Calu3 (cell line): ENCODE results near the gene FAM131A. TPM values are rescaled to one million over a fixed set of nuclear protein-coding genes. Genes with fewer than 3 reads are reported as not detected.

ENCODE experiments used
- BruUV-seq: library from RNA; stranded (reverse); fragments of 400-500 nt; replicated peaks from 2 replicates; lab custom pipeline; 2021; lab: Mats Ljungman, UMichigan
- CTCF ChIA-PET: fragments of 300-600 bp; sonication (Branson Sonifier 250); formaldehyde crosslinking; loops from one replicate; lab custom pipeline; 2022; ENCODE audit warnings: antibody characterized with exemption; lab: Charles Lee
- DNase-seq: peaks from one replicate; pipeline ENCODE4 v3.0.0; 2022
- H3K27ac Mint-ChIP-seq: one replicate; pipeline ENCODE4 v1.8.0; 2022; ENCODE audit warnings: mixed read lengths; ENCODE audit not compliant: unreplicated experiment
- H3K27me3 Mint-ChIP-seq: one replicate; pipeline ENCODE4 v1.8.0; 2022; ENCODE audit warnings: mixed read lengths; ENCODE audit not compliant: unreplicated experiment
- H3K36me3 Mint-ChIP-seq: one replicate; pipeline ENCODE4 v1.8.0; 2022; ENCODE audit warnings: mild to moderate bottlenecking, moderate library complexity, mixed read lengths; ENCODE audit not compliant: insufficient read depth, unreplicated experiment
- H3K4me1 Mint-ChIP-seq: one replicate; pipeline ENCODE4 v1.8.0; 2022; ENCODE audit warnings: mild to moderate bottlenecking, low read depth, mixed read lengths; ENCODE audit not compliant: unreplicated experiment
- H3K4me3 Mint-ChIP-seq: one replicate; pipeline ENCODE4 v1.8.0; 2022; ENCODE audit warnings: mild to moderate bottlenecking, low read depth, moderate library complexity, mixed read lengths; ENCODE audit not compliant: unreplicated experiment
- H3K9me3 Mint-ChIP-seq: one replicate; pipeline ENCODE4 v1.8.0; 2022; ENCODE audit warnings: low read depth, mixed read lengths; ENCODE audit not compliant: unreplicated experiment
- CTCF ChIP-seq: fragments of 200-600 bp; IDR thresholded peaks from one replicate; pipeline ENCODE4 v1.8.0; 2022; ENCODE audit warnings: antibody characterized with exemption; ENCODE audit not compliant: unreplicated experiment
- intact Hi-C: fragments of 100-400 bp; cut with micrococcal nuclease; formaldehyde crosslinking; loops from one replicate; pipeline ENCODE4 v1.10.0; 2022; ENCODE audit not compliant: unreplicated experiment
- total RNA-seq: library from RNA; stranded (reverse); gene quantifications from 2 replicates; pipeline ENCODE4 v1.2.3, GENCODE V29; 2022

FAM131A gene
- total RNA-seq, 1 experiment from 2014 or later, result 24.4 TPM

GRCh38 chr3:184351511-184352148 is 14.2 kb downstream of the FAM131A start:
- Mint-ChIP-seq H3K9me3 (no peaks in the 10 kb centered on the region), H3K36me3 (peaks cover 10% of the 10 kb centered on the region), H3K4me3 (no peak overlapping the region), H3K27ac (no peak overlapping the region), H3K4me1 (peaks cover 15% of the 10 kb centered on the region), H3K27me3 (no peaks in the 10 kb centered on the region)
- no peak for DNase-seq
- CTCF ChIA-PET, result interaction anchor here (1.2 to 1.4 kb wide), 2 partner anchors 8 to 11 kb away, joined by 4 read pairs; no protein-coding TSS in a partner anchor
- no TSS peak for BruUV-seq
- intact Hi-C loops, result no loop called here
- no peak for TF ChIP-seq CTCF

GRCh38 chr3:184352149-184352785 is 14.9 kb downstream of the FAM131A start:
- H3K36me3 Mint-ChIP-seq, result peaks cover 10% of the 10 kb centered on the region
- H3K9me3 Mint-ChIP-seq, result no peaks in the 10 kb centered on the region
- DNase-seq, result peak; percentile 42
- no peak for TF ChIP-seq CTCF
- intact Hi-C loops, result no loop called here
- CTCF ChIA-PET, result interaction anchor here (1.0 kb wide), 1 partner anchor 65 kb away, joined by 3 read pairs; no protein-coding TSS in a partner anchor
- no peak overlapping the region for H3K4me3 Mint-ChIP-seq
- H3K27ac Mint-ChIP-seq, result no peak overlapping the region
- BruUV-seq, result no TSS peak
- peaks cover 15% of the 10 kb centered on the region for H3K4me1 Mint-ChIP-seq
- H3K27me3 Mint-ChIP-seq, result no peaks in the 10 kb centered on the region

GRCh38 chr3:184352897-184353545 is 15.6 kb downstream of the FAM131A start:
- intact Hi-C loops, result no loop called here
- BruUV-seq, result no TSS peak
- peaks cover 15% of the 10 kb centered on the region for H3K4me1 Mint-ChIP-seq
- H3K36me3 Mint-ChIP-seq, result peaks cover 10% of the 10 kb centered on the region
- DNase-seq, result no peak
- no peaks in the 10 kb centered on the region for H3K9me3 Mint-ChIP-seq
- no peak overlapping the region for H3K27ac Mint-ChIP-seq
- CTCF ChIA-PET, result interaction anchor here (0.9 to 1.1 kb wide), 3 partner anchors 9 to 65 kb away, joined by 3 to 11 read pairs (median 4); no protein-coding TSS in a partner anchor
- no peak overlapping the region for H3K4me3 Mint-ChIP-seq
- no peaks in the 10 kb centered on the region for H3K27me3 Mint-ChIP-seq
- TF ChIP-seq CTCF, result no peak

GRCh38 chr3:184353546-184353941 is 16.1 kb downstream of the FAM131A start:
- BruUV-seq, result no TSS peak
- no peak for TF ChIP-seq CTCF
- Mint-ChIP-seq H3K4me3 (no peak overlapping the region), H3K4me1 (peaks cover 15% of the 10 kb centered on the region), H3K27ac (no peak overlapping the region), H3K36me3 (peaks cover 10% of the 10 kb centered on the region), H3K9me3 (no peaks in the 10 kb centered on the region), H3K27me3 (no peaks in the 10 kb centered on the region)
- DNase-seq, result no peak
- CTCF ChIA-PET, result interaction anchor here (0.9 to 1.1 kb wide), 2 partner anchors 9 to 49 kb away, joined by 4 to 11 read pairs; no protein-coding TSS in a partner anchor
- intact Hi-C loops, result no loop called here
